Loucy (cell line): ENCODE results near the gene AGAP9.
"Not testable (repeated sequence)": the region's sequence is repeated elsewhere in the genome, so short reads cannot be mapped to it uniquely, and the experiment has no call there.

ENCODE experiments used
- EZH2phosphoT487 ChIP-seq: fragments of 200-600 bp; IDR thresholded peaks from 2 replicates; pipeline ENCODE4 v1.6.1; 2018; ENCODE audit warnings: antibody characterized with exemption, mild to moderate bottlenecking, moderate library complexity, borderline replicate concordance
- TF ChIP-seq, protein P1 (sequence below): fragments of 200-600 bp; sonication (generic); conservative IDR thresholded peaks from 2 replicates; pipeline ENCODE4 v1.5.1; 2014; ENCODE audit warnings: mild to moderate bottlenecking, antibody characterized with exemption, low read length

DNA sequence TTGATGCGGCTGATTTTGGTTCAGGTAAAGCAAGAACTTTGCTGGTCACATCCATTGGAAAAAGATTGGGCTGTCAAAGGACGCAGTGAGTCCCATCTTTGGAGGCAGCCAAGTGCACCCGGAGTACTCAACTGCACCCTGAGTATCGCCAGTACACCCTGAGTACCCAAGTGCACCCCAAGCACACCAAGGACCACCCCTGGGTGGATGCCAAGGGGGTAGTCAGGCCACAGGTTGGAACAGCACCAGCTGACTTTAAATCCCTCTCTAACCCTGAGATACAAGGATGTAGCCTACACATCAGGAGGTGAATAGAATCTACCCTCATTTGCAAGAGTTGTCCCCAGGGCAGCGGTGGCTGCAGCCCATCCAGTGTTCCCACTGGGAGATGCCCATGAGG, 56.0 kb downstream of the AGAP9 start:
- TF ChIP-seq, protein P1, sequence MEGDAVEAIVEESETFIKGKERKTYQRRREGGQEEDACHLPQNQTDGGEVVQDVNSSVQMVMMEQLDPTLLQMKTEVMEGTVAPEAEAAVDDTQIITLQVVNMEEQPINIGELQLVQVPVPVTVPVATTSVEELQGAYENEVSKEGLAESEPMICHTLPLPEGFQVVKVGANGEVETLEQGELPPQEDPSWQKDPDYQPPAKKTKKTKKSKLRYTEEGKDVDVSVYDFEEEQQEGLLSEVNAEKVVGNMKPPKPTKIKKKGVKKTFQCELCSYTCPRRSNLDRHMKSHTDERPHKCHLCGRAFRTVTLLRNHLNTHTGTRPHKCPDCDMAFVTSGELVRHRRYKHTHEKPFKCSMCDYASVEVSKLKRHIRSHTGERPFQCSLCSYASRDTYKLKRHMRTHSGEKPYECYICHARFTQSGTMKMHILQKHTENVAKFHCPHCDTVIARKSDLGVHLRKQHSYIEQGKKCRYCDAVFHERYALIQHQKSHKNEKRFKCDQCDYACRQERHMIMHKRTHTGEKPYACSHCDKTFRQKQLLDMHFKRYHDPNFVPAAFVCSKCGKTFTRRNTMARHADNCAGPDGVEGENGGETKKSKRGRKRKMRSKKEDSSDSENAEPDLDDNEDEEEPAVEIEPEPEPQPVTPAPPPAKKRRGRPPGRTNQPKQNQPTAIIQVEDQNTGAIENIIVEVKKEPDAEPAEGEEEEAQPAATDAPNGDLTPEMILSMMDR, result not testable (repeated sequence)
- TF ChIP-seq EZH2phosphoT487, result not testable (repeated sequence)
